ENCODE results near the gene RWDD2A. TPM values are rescaled to one million over a fixed set of nuclear protein-coding genes. Genes with fewer than 3 reads are reported as not detected.

RWDD2A gene
- total RNA-seq, 4 donors from 2014 or later = 0.20 to 3.5 (median 1.7) TPM

DNA sequence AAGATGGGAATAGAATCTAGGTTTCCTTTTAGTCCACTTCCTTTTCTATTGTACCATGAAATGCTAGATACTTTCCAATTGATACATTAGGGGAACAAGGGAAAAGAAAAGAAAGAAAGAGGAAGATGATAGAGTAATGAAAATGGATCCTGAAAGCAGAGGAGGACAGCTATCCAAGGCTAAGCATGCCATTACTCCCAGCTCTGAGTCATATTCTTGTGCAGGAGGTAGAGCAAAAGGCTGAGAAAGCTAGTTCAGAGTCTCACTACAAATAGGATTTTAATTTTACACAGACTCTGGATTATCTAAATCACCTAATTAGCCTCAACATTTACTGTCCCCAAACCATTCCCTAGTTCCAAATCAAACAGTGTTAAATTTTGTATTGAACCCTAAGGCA, 23.6 kb downstream of the RWDD2A start:
- intact Hi-C loops (cut with DNase I; ENCODE audit: low total_unique reads) (loop anchor here (5.0 kb wide), 1 partner anchor 295 kb away; the partner anchor contains the start of gene PRSS35), in situ Hi-C loops (cut with MboI; ENCODE audit: low pct_ligation_motif_present in 1 of 4, low pct_unique_long_range_greater_than_20kb in 1 of 4, low sequenced_read_pairs in 3 of 4) (loop anchor here in 2 of 4 donors (10.0 to 25.0 kb wide), 2 partner anchors 152 to 980 kb away; partner anchors contain the start of genes DOP1A (in 1 of the 2), IBTK (in 1 of the 2) and UBE3D (in 1 of the 2))
- no peaks in the 10 kb centered on the region for H3K9me3 ChIP-seq
- H3K36me3 ChIP-seq = no peaks in the 10 kb centered on the region
- no peak for DNase-seq
- no peak overlapping the region for H3K4me3 ChIP-seq
- no peaks in the 10 kb centered on the region for H3K27me3 ChIP-seq
- H3K27ac ChIP-seq = no peak overlapping the region
- TF ChIP-seq EP300 (IDR thresholded peaks at IDR 0.05; ENCODE audit: low read depth) = no peak
- TF ChIP-seq, protein P1, sequence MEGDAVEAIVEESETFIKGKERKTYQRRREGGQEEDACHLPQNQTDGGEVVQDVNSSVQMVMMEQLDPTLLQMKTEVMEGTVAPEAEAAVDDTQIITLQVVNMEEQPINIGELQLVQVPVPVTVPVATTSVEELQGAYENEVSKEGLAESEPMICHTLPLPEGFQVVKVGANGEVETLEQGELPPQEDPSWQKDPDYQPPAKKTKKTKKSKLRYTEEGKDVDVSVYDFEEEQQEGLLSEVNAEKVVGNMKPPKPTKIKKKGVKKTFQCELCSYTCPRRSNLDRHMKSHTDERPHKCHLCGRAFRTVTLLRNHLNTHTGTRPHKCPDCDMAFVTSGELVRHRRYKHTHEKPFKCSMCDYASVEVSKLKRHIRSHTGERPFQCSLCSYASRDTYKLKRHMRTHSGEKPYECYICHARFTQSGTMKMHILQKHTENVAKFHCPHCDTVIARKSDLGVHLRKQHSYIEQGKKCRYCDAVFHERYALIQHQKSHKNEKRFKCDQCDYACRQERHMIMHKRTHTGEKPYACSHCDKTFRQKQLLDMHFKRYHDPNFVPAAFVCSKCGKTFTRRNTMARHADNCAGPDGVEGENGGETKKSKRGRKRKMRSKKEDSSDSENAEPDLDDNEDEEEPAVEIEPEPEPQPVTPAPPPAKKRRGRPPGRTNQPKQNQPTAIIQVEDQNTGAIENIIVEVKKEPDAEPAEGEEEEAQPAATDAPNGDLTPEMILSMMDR (IDR thresholded peaks at IDR 0.05) = no peak
- H3K4me1 ChIP-seq = no peaks in the 10 kb centered on the region

DNA sequence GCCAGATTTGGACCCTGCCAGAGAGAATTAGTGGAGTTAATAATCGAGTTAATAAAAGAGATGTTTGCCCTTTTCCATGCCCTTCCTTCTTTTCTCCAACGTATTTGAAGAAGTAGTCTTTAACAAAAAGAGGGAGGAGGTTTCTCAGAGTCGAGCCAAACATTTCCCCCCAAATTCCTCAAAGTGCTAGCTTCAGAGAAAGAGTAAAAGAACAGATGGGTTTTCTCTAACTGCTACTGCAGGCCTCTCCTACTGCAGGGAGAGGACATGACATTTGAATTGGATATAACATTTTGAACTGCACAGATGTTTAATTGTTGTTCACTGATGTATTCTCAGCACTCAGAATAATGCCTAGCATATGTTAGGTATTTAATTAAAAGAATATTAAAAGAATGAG, 25.5 kb downstream of the RWDD2A start:
- no peak for TF ChIP-seq POLR2A (IDR thresholded peaks at IDR 0.05)
- no peak for TF ChIP-seq POLR2AphosphoS5 (IDR thresholded peaks at IDR 0.05)
- TF ChIP-seq, protein P1 (IDR thresholded peaks at IDR 0.05) = no peak
- no peak for TF ChIP-seq EP300 (IDR thresholded peaks at IDR 0.05; ENCODE audit: low read depth)

DNA sequence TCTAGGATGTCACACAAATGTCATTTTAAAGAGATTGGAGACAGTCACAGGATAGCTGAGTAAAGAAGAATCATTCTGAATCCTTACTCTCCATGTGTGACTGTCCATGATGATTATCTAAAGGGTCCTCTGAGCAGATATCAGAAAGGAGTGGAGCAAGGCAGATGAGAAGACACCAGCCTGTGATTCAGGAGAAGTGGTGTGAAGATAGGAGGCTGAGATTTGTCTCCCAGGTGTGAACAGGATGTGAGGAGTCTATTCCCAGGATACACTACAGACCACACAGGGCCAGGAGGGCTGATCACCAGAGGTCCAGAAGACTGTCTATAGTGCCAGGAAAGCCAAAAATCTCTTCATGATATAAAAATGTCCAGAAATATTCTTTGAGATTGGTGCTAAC, 27.0 kb downstream of the RWDD2A start:
- no peaks in the 10 kb centered on the region for H3K27me3 ChIP-seq
- H3K27ac ChIP-seq = no peak overlapping the region
- H3K9me3 ChIP-seq = no peaks in the 10 kb centered on the region
- no peak for DNase-seq
- no peak for TF ChIP-seq POLR2AphosphoS5 (IDR thresholded peaks at IDR 0.05)
- TF ChIP-seq POLR2A (IDR thresholded peaks at IDR 0.05) = no peak
- no peak for TF ChIP-seq EP300 (IDR thresholded peaks at IDR 0.05; ENCODE audit: low read depth)
- TF ChIP-seq, protein P1 (IDR thresholded peaks at IDR 0.05) = no peak
- no peaks in the 10 kb centered on the region for H3K36me3 ChIP-seq
- H3K4me3 ChIP-seq = no peak overlapping the region
- in situ Hi-C loops (cut with MboI; ENCODE audit: low pct_ligation_motif_present in 1 of 4, low pct_unique_long_range_greater_than_20kb in 1 of 4, low sequenced_read_pairs in 3 of 4) = loop anchor here (5.0 to 25.0 kb wide), 4 partner anchors 195 to 983 kb away; partner anchors contain the start of genes PRSS35 (in 2 of the 4) and IBTK (in 1 of the 4)
- no peaks in the 10 kb centered on the region for H3K4me1 ChIP-seq
- intact Hi-C loops (cut with DNase I; ENCODE audit: low total_unique reads) = no loop called here

More for the DNA sequence above, 25.5 kb downstream of the RWDD2A start:
- Histone ChIP-seq H3K9me3 (no peaks in the 10 kb centered on the region), H3K4me3 (no peak overlapping the region), H3K27me3 (no peaks in the 10 kb centered on the region), H3K27ac (no peak overlapping the region), H3K36me3 (no peaks in the 10 kb centered on the region), H3K4me1 (no peaks in the 10 kb centered on the region)
- DNase-seq = no peak
- 49 to 56% methylated on average over 3 of the region's 3 CpGs for WGBS, 2 donors (ENCODE audit: low coverage in 1 of 2)
- intact Hi-C loops (cut with DNase I; ENCODE audit: low total_unique reads) = loop anchor here (5.0 kb wide), 1 partner anchor 294 kb away; the partner anchor contains the start of gene PRSS35
- in situ Hi-C loops (cut with MboI; ENCODE audit: low pct_ligation_motif_present in 1 of 4, low pct_unique_long_range_greater_than_20kb in 1 of 4, low sequenced_read_pairs in 3 of 4) = loop anchor here in 2 of 4 donors (10.0 to 25.0 kb wide), 2 partner anchors 154 to 981 kb away; partner anchors contain the start of genes DOP1A (in 1 of the 2), IBTK (in 1 of the 2) and UBE3D (in 1 of the 2)

DNA sequence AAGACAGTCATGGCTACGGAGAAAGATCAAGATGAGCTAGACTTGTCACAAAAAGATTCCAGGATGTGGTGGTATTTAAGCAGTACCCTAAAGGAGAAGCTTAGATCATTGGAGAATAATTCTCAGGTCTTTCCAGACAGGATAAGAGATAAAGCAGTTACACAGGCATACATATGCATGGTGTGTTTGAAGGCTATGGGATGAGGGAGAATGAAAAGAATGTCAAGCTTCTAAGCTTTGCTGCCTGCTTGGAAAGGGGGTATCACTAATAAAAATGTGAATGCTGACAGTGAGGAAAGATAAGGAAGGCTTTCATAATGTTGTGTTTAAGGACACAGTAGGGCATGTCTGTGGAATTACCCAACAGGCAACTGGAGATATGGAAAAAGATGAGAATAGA, 28.1 kb downstream of the RWDD2A start:
- no peak for DNase-seq
- Histone ChIP-seq H3K4me3 (no peak overlapping the region), H3K27ac (no peak overlapping the region), H3K36me3 (no peaks in the 10 kb centered on the region), H3K4me1 (no peaks in the 10 kb centered on the region), H3K27me3 (no peaks in the 10 kb centered on the region), H3K9me3 (no peaks in the 10 kb centered on the region)
- in situ Hi-C loops (cut with MboI; ENCODE audit: low pct_ligation_motif_present in 1 of 4, low pct_unique_long_range_greater_than_20kb in 1 of 4, low sequenced_read_pairs in 3 of 4) (loop anchor here (5.0 to 25.0 kb wide), 4 partner anchors 194 to 984 kb away; partner anchors contain the start of genes PRSS35 (in 2 of the 4) and IBTK (in 1 of the 4)), intact Hi-C loops (cut with DNase I; ENCODE audit: low total_unique reads) (no loop called here)
- 80 to 93% methylated on average over 1 of the region's 1 CpG for whole genome bisulfite sequencing, 2 donors (ENCODE audit: low coverage in 1 of 2)
- TF ChIP-seq, protein P1 (IDR thresholded peaks at IDR 0.05) = no peak
- TF ChIP-seq EP300 (IDR thresholded peaks at IDR 0.05; ENCODE audit: low read depth) = no peak
- no peak for TF ChIP-seq POLR2AphosphoS5 (IDR thresholded peaks at IDR 0.05)
- no peak for TF ChIP-seq POLR2A (IDR thresholded peaks at IDR 0.05)
